ENCODE measurements around the gene ZBTB16. TPM values are rescaled to one million over a fixed set of nuclear protein-coding genes. Genes with fewer than 3 reads are reported as not detected.

ZBTB16 gene
- total and polyA plus RNA-seq, 2 donors (not counting 3 experiments of a cell fraction or from before 2014, with no cell fraction given), result 9.8 to 20.3 TPM

- TF ChIP-seq GATA2 (IDR thresholded peaks at IDR 0.05; ENCODE audit: insufficient read depth, insufficient read length, low read depth, low read length), result no peak
- TF ChIP-seq POLR2A (IDR thresholded peaks at IDR 0.05; ENCODE audit: low read depth, low read length), result no peak
- TF ChIP-seq MAX (IDR thresholded peaks at IDR 0.05; ENCODE audit: insufficient read depth, insufficient read length), result no peak
- no peak for TF ChIP-seq JUN (IDR thresholded peaks at IDR 0.05; ENCODE audit: borderline replicate concordance, insufficient read depth, insufficient read length, low read depth)
- no peak for TF ChIP-seq MYC (IDR thresholded peaks at IDR 0.05; ENCODE audit: low read depth, low read length)
- TF ChIP-seq FOS (IDR thresholded peaks at IDR 0.05; ENCODE audit: borderline replicate concordance, insufficient read depth, low read length), result no peak
- no peak for TF ChIP-seq CTCF (IDR thresholded peaks at IDR 0.05; ENCODE audit: extremely low read depth in 1 of 2, insufficient read depth in 1 of 2, low read depth in 1 of 2, low read length in 2 of 2)
- no peak for TF ChIP-seq POLR2AphosphoS5 (IDR thresholded peaks at IDR 0.05; ENCODE audit: insufficient read depth, low read depth, low read length)
- no peak for TF ChIP-seq EZH2 (IDR thresholded peaks at IDR 0.05; ENCODE audit: borderline replicate concordance, low read depth, low read length, severe bottlenecking)
- Histone ChIP-seq H2AFZ (ENCODE audit: low read depth, low read length) (no peak overlapping the region), H3K4me3 (replicated peaks in 1 of 3; ENCODE audit: insufficient read depth in 1 of 3, low read depth in 1 of 3, low read length in 3 of 3) (no peak overlapping the region), H4K20me1 (replicated peaks; ENCODE audit: control insufficient read depth, extremely low read depth, insufficient read depth, low read length) (no peaks in the 10 kb centered on the region), H3K36me3 (ENCODE audit: control insufficient read depth in 2 of 2, extremely low read depth in 1 of 2, insufficient read depth in 2 of 2, low read length in 2 of 2) (peaks cover 0 to 12% of the 10 kb centered on the region in 2 experiments), H3K4me2 (ENCODE audit: insufficient read depth, low read length) (no peak overlapping the region), H3K27ac (ENCODE audit: insufficient read depth, low read depth, low read length) (no peak overlapping the region), H3K9me1 (replicated peaks; ENCODE audit: control insufficient read depth, extremely low read depth, insufficient read depth, low read length) (no peaks in the 10 kb centered on the region), H3K27me3 (ENCODE audit: control insufficient read depth in 2 of 2, insufficient read depth in 2 of 2, low read length in 2 of 2) (no peaks in the 10 kb centered on the region), H3K9me3 (replicated peaks; ENCODE audit: control insufficient read depth, insufficient read depth, low read length) (no peaks in the 10 kb centered on the region), H3K9ac (replicated peaks; ENCODE audit: extremely low read depth, insufficient read depth, low read length) (no peak overlapping the region), H3K4me1 (ENCODE audit: control insufficient read depth, extremely low read depth, insufficient read depth, low read length) (no peaks in the 10 kb centered on the region), H3K79me2 (ENCODE audit: control insufficient read depth, insufficient read depth, low read length) (no peaks in the 10 kb centered on the region)
- DNase-seq (ENCODE audit: low read depth, low spot score) (no peak), FAIRE-seq (no peak)
- no TSS peak for BruUV-seq (replicated peaks)
- ChIA-PET POLR2A (no interaction called here), CTCF (interaction anchor here (0.7 to 7.6 kb wide), 5 partner anchors 9 to 356 kb away, joined by 3 to 51 read pairs (median 5); no protein-coding TSS in a partner anchor)
- intact Hi-C loops (cut with micrococcal nuclease), result no loop called here
- dilution Hi-C loops (cut with MboI; ENCODE audit: extremely low pct_ligation_motif_present, low sequenced_read_pairs), result loop anchor here (25.0 kb wide), 1 partner anchor 215 kb away; no protein-coding TSS in a partner anchor
Observed at GRCh38 chr11:114251815-114252337, 192.4 kb downstream of the ZBTB16 start.

All from endothelial cell of umbilical vein (primary cell).